Measurements from ENCODE around the gene SUSD1.

SUSD1 gene

GRCh38 chr9:112110777-112111113, 64.4 kb downstream of the SUSD1 start:
- H3F3A ChIP-seq (ENCODE audit: insufficient read depth): no peaks in the 10 kb centered on the region
- no peak overlapping the region for H3K4me3 ChIP-seq (ENCODE audit: insufficient read depth, low read length, poor library complexity, severe bottlenecking)
- H3K9me2 ChIP-seq (replicated peaks; ENCODE audit: insufficient read depth, low read length): no peaks in the 10 kb centered on the region
- H4K20me1 ChIP-seq (ENCODE audit: low read depth, low read length): no peaks in the 10 kb centered on the region
- no peak overlapping the region for H3K9ac ChIP-seq (ENCODE audit: low read length)
- H3K27ac ChIP-seq (ENCODE audit: low read depth, low read length): no peak overlapping the region
- no peak overlapping the region for H3K4me2 ChIP-seq (ENCODE audit: low read depth, low read length, poor library complexity, severe bottlenecking)
- H2AFZ ChIP-seq (ENCODE audit: low read depth, low read length, severe bottlenecking): no peak overlapping the region
- H3K27me3 ChIP-seq (ENCODE audit: low read length): no peaks in the 10 kb centered on the region
- no peaks in the 10 kb centered on the region for H3K9me3 ChIP-seq (ENCODE audit: insufficient read depth, low read length)
- TF ChIP-seq CTCF (IDR thresholded peaks at IDR 0.05; ENCODE audit: insufficient read depth, low read length, poor library complexity, severe bottlenecking) (no peak), EZH2phosphoT487 (conservative IDR thresholded peaks at IDR 0.05; ENCODE audit: low read length) (no peak)
- H3K79me2 ChIP-seq (ENCODE audit: insufficient read depth, low read length): no peaks in the 10 kb centered on the region
- H3K36me3 ChIP-seq (ENCODE audit: low read length): no peaks in the 10 kb centered on the region

- Histone ChIP-seq H3K4me3 (ENCODE audit: insufficient read depth, low read length, poor library complexity, severe bottlenecking) (no peak overlapping the region), H3K36me3 (ENCODE audit: low read length) (no peaks in the 10 kb centered on the region), H3K79me2 (ENCODE audit: insufficient read depth, low read length) (no peaks in the 10 kb centered on the region), H3K4me2 (ENCODE audit: low read depth, low read length, poor library complexity, severe bottlenecking) (no peak overlapping the region), H4K20me1 (ENCODE audit: low read depth, low read length) (no peaks in the 10 kb centered on the region), H3K9ac (ENCODE audit: low read length) (no peak overlapping the region), H3K27ac (ENCODE audit: low read depth, low read length) (no peak overlapping the region), H3K9me3 (ENCODE audit: insufficient read depth, low read length) (no peaks in the 10 kb centered on the region), H3F3A (ENCODE audit: insufficient read depth) (no peaks in the 10 kb centered on the region), H3K9me2 (replicated peaks; ENCODE audit: insufficient read depth, low read length) (no peaks in the 10 kb centered on the region), H2AFZ (ENCODE audit: low read depth, low read length, severe bottlenecking) (no peak overlapping the region), H3K27me3 (ENCODE audit: low read length) (no peaks in the 10 kb centered on the region)
- TF ChIP-seq CTCF (IDR thresholded peaks at IDR 0.05; ENCODE audit: insufficient read depth, low read length, poor library complexity, severe bottlenecking): no peak
- no peak for TF ChIP-seq EZH2phosphoT487 (conservative IDR thresholded peaks at IDR 0.05; ENCODE audit: low read length)
Observed at GRCh38 chr9:112110094-112110776, 64.9 kb downstream of the SUSD1 start.

GRCh38 chr9:112104901-112105300, 70.2 kb downstream of the SUSD1 start:
- Histone ChIP-seq H4K20me1 (ENCODE audit: low read depth, low read length) (no peaks in the 10 kb centered on the region), H3K27ac (ENCODE audit: low read depth, low read length) (peak overlapping the region; percentile 47), H3K9me3 (ENCODE audit: insufficient read depth, low read length) (no peaks in the 10 kb centered on the region), H3K4me2 (ENCODE audit: low read depth, low read length, poor library complexity, severe bottlenecking) (peak overlapping the region; percentile 54), H3K9ac (ENCODE audit: low read length) (peak overlapping the region; percentile 15; the same call in 1 of the 2 replicates), H3K27me3 (ENCODE audit: low read length) (no peaks in the 10 kb centered on the region), H2AFZ (ENCODE audit: low read depth, low read length, severe bottlenecking) (no peak overlapping the region), H3K9me2 (replicated peaks; ENCODE audit: insufficient read depth, low read length) (no peaks in the 10 kb centered on the region), H3F3A (ENCODE audit: insufficient read depth) (peaks cover 13% of the 10 kb centered on the region; the same call in 1 of the 2 replicates), H3K36me3 (ENCODE audit: low read length) (no peaks in the 10 kb centered on the region), H3K79me2 (ENCODE audit: insufficient read depth, low read length) (no peaks in the 10 kb centered on the region), H3K4me3 (ENCODE audit: insufficient read depth, low read length, poor library complexity, severe bottlenecking) (peak overlapping the region; percentile 34)
- TF ChIP-seq EZH2phosphoT487 (conservative IDR thresholded peaks at IDR 0.05; ENCODE audit: low read length): no peak
- no peak for TF ChIP-seq CTCF (IDR thresholded peaks at IDR 0.05; ENCODE audit: insufficient read depth, low read length, poor library complexity, severe bottlenecking)

All from SU-DHL-6 (cell line).